ENCODE data around the gene CRYGC. TPM values are rescaled to one million over a fixed set of nuclear protein-coding genes. Genes with fewer than 3 reads are reported as not detected.

Gene CRYGC
- total RNA-seq, 2 experiments from 2014 or later: not detected

DNA sequence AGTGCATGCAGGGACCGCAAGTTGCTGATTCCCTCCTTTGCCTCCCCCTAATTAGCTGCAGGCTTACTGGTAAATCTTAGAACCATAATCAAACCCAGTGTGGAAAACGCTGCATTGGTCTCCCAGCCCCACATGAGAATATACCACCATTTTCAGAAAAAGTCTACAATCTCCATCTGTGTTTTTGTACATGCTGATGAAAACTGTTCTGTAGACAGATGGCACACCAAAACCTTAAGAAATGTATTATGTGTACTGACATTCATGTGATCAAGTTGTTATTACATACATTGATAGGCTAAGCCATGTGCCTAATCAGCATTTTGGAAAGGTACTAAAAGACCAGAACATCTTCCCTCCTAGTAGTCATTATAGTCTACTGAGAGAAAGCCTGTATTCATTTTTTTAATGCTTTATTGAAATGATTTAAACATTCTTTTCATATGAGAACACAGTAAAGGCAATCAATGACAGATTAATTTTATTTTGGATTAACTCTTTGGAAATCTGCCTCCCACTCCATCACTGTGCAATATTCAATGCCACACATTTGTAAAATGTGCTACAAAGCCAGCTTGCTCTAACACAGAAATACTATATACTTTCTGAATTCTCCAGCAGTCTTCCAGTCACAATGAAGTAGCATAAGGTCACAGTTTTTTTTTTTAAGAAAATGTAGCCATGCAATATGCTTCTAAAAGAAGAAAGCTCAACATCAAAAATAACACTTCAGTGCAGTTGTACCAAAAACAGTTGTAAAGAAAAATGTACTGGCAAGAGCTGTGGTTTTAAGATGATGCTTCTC, 35.5 kb upstream of the CRYGC start:
- DNase-seq: no peak

DNA sequence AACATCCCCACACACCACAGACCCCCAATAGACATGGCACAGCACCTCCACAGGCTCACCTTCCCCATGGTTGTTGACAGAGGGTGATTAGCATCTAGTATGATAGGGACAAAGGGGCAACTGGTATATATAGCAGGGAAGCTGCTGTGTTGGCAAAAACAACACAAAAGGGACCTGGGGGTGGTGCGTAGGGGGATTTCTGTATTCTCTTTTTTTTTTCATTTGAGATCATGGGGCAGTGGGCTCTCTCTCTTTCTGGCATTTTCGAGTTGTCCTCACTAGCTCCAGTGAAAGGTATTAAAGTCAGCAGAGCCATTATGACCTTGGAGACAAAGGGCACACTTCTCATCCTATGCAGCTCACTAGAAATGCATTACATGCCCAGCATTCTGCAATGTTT, 33.9 kb upstream of the CRYGC start, which contains the start of gene CRYGA:
CRYGA (minus strand) TSS at position 101 of the 400 bp plus-strand sequence; CDS start at position 68, 33 bp downstream.
- intact Hi-C loops (cut with DNase I, micrococcal nuclease): no loop called here
- no peak for DNase-seq
- no peaks in the 10 kb centered on the region for H3K36me3 ChIP-seq (ENCODE audit: insufficient read depth, low read length)
- H3K4me1 ChIP-seq (ENCODE audit: insufficient read depth, low read length): no peaks in the 10 kb centered on the region
- ATAC-seq (ENCODE audit: poor library complexity): no peak
- no peak within 1 kb of the TSS for H3K4me3 ChIP-seq (ENCODE audit: low read length)
- no peak within 1 kb of the TSS for H3K27ac Mint-ChIP-seq
- ChIA-PET POLR2A (no interaction called here), CTCF (no interaction called here)
- peaks cover 14% of the 10 kb centered on the region for H3K27me3 Mint-ChIP-seq
- no peaks in the 10 kb centered on the region for H3K9me3 ChIP-seq (ENCODE audit: control insufficient read depth in 1 of 2, insufficient read depth in 1 of 2, low read length in 2 of 2)
- no peaks in the 10 kb centered on the region for H3K4me1 Mint-ChIP-seq (ENCODE audit: low read depth)
- H3K9me3 Mint-ChIP-seq: no peaks in the 10 kb centered on the region
- no peaks in the 10 kb centered on the region for H3K36me3 Mint-ChIP-seq (ENCODE audit: low read depth)
- no peak within 1 kb of the TSS for H3K27ac ChIP-seq (ENCODE audit: low read depth in 1 of 2, low read length in 2 of 2)
- H3K4me3 Mint-ChIP-seq: no peak within 1 kb of the TSS
- TF ChIP-seq, protein P1, sequence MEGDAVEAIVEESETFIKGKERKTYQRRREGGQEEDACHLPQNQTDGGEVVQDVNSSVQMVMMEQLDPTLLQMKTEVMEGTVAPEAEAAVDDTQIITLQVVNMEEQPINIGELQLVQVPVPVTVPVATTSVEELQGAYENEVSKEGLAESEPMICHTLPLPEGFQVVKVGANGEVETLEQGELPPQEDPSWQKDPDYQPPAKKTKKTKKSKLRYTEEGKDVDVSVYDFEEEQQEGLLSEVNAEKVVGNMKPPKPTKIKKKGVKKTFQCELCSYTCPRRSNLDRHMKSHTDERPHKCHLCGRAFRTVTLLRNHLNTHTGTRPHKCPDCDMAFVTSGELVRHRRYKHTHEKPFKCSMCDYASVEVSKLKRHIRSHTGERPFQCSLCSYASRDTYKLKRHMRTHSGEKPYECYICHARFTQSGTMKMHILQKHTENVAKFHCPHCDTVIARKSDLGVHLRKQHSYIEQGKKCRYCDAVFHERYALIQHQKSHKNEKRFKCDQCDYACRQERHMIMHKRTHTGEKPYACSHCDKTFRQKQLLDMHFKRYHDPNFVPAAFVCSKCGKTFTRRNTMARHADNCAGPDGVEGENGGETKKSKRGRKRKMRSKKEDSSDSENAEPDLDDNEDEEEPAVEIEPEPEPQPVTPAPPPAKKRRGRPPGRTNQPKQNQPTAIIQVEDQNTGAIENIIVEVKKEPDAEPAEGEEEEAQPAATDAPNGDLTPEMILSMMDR (IDR thresholded peaks at IDR 0.05): no peak
- H3K27me3 ChIP-seq (ENCODE audit: control insufficient read depth in 1 of 2, insufficient read depth in 2 of 2, low read length in 2 of 2): no peaks in the 10 kb centered on the region

More for the DNA sequence above, 35.5 kb upstream of the CRYGC start:
- H3K4me1 Mint-ChIP-seq (ENCODE audit: low read depth): no peaks in the 10 kb centered on the region
- ChIA-PET CTCF (interaction anchor here (1.1 kb wide), 1 partner anchor 10 kb away, joined by 3 read pairs; no protein-coding TSS in a partner anchor), POLR2A (no interaction called here)
- peaks cover 17% of the 10 kb centered on the region for H3K27me3 Mint-ChIP-seq
- no peaks in the 10 kb centered on the region for H3K36me3 Mint-ChIP-seq (ENCODE audit: low read depth)
- H3K4me3 Mint-ChIP-seq: no peak overlapping the region
- H3K27ac Mint-ChIP-seq: no peak overlapping the region
- TF ChIP-seq, protein P1 (IDR thresholded peaks at IDR 0.05): no peak
- Histone ChIP-seq H3K27ac (ENCODE audit: low read depth in 1 of 2, low read length in 2 of 2) (no peak overlapping the region), H3K4me3 (ENCODE audit: low read length) (no peak overlapping the region), H3K36me3 (ENCODE audit: insufficient read depth, low read length) (no peaks in the 10 kb centered on the region), H3K27me3 (ENCODE audit: control insufficient read depth in 1 of 2, insufficient read depth in 2 of 2, low read length in 2 of 2) (peaks cover 0 to under 1% of the 10 kb centered on the region in 2 experiments), H3K4me1 (ENCODE audit: insufficient read depth, low read length) (no peaks in the 10 kb centered on the region), H3K9me3 (ENCODE audit: control insufficient read depth in 1 of 2, insufficient read depth in 1 of 2, low read length in 2 of 2) (no peaks in the 10 kb centered on the region)
- ATAC-seq (ENCODE audit: poor library complexity): no peak
- intact Hi-C loops (cut with DNase I, micrococcal nuclease): no loop called here
- no peaks in the 10 kb centered on the region for H3K9me3 Mint-ChIP-seq

DNA sequence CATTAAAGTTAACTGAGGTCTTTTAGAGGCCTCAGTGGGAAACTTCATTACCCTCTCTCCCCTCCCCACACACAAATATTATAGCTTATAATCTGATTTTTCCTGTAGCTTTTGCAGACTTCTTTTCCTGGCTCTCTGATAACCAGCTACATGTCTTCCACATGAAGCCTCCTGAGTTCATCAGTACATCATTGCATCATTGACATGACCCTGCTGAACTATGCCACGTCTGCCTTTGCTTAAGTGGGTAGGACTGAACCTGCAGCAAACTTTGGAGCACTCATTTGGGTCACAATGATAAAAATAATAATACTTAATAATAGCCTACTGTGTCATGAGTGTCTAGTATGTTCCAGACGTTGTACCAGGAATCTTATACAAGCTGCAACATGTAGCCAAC, 26.8 kb upstream of the CRYGC start:
- TF ChIP-seq, protein P1 (IDR thresholded peaks at IDR 0.05): no peak
- Mint-ChIP-seq H3K9me3 (peaks cover 2% of the 10 kb centered on the region), H3K4me1 (ENCODE audit: low read depth) (no peaks in the 10 kb centered on the region), H3K36me3 (ENCODE audit: low read depth) (no peaks in the 10 kb centered on the region), H3K27ac (no peak overlapping the region), H3K27me3 (no peaks in the 10 kb centered on the region), H3K4me3 (no peak overlapping the region)
- Histone ChIP-seq H3K4me3 (ENCODE audit: low read length) (no peak overlapping the region), H3K27me3 (ENCODE audit: control insufficient read depth in 1 of 2, insufficient read depth in 2 of 2, low read length in 2 of 2) (peaks cover 0 to 3% of the 10 kb centered on the region in 2 experiments), H3K27ac (ENCODE audit: low read depth in 1 of 2, low read length in 2 of 2) (no peak overlapping the region), H3K4me1 (ENCODE audit: insufficient read depth, low read length) (no peaks in the 10 kb centered on the region), H3K9me3 (ENCODE audit: control insufficient read depth in 1 of 2, insufficient read depth in 1 of 2, low read length in 2 of 2) (no peaks in the 10 kb centered on the region), H3K36me3 (ENCODE audit: insufficient read depth, low read length) (no peaks in the 10 kb centered on the region)
- intact Hi-C loops (cut with DNase I, micrococcal nuclease): no loop called here
- DNase-seq (no peak), ATAC-seq (ENCODE audit: poor library complexity) (no peak)
- POLR2A ChIA-PET: no interaction called here
- CTCF ChIA-PET: no interaction called here

Measured in CD4-positive, alpha-beta T cell (primary cell).